GM18520 (cell line): Measurements from ENCODE around the gene USP43.

Source experiments
- ATAC-seq: cut with Tn5 transposase; IDR thresholded peaks from one replicate; pipeline ENCODE4 v1.9.1; 2021; ENCODE audit not compliant: unreplicated experiment

USP43 gene

DNA sequence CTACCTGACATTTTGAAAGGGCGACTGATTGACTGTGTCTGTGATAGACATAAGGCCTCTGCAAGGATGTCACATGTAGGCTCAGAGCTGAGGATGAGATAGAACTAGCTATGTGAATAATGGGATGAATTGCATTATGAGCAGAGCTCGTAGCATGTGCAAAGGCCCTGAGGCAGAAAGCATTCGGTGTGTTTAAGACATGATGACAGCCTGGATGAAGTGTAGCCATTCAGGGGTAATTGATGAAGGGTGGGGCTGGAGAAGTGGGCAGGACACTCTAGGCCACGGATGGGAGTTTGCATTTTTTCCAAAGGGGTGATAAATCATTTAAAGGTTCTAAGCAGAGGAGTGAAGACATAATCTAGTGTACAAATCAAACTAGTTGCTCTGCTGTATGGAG is 62.6 kb downstream of the USP43 start:
- ATAC-seq = no peak

DNA sequence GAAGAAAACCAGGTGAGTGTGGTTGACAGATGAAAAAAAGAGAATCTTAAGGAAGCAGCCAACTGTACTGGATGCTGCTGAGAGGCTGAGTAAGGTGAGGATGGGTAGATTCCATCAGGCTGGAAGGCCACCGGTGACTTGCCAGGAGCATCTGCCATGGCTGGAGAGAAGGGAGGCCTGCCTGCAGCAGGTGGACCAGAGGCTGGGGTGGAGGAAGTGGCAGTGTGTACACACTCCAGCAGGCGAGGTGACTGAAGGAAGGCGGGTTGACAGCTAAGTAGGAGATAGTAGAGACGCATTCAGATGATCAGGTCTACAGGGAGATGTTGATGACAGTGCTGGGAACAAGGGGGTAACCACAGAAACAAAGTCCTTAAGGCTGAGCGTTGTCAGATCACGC is 69.5 kb downstream of the USP43 start:
- no peak for ATAC-seq

DNA sequence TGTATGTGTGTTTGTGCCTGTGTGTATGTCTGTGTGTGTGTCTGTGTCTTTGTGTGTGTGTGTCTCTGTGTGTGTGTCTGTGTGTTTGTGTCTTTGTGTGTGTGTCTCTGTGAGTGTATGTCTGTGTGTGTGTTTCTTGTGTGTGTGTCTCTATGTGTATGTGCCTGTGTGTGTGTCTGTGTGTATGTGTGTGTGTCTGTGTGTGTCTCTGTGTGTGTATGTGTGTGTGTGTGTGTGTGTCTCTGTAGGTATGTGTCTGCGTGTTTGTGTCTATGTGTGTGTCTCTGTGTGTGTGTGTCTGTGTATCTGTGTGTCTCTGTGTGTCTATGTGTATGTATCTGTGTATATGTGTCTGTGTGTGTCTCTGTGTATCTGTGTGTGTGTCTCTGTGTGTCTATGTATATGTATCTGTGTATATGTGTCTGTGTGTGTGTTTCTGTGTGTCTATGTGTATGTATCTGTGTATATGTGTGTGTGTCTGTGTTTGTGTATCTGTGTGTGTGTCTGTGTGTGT is 70.2 kb downstream of the USP43 start:
- no peak for ATAC-seq

DNA sequence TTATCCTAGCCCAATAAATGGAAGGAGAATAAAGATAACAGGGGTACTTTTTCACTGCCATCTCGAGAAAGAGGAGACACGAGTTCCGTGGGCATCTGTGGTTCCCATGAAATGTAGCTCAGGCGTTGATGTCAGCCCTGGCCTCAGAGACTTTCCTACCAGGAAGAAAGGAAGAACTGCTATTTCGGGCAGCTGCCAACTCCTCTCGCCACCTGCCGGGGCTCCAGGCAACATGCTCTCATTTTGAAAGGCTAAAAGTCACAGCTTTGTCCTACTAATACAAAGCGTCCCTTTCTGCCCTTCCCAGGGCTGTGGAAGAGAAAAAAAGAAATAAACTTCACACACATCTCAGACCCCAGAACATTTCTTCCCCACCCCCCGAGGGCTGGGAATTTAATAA is 80.3 kb downstream of the USP43 start:
- ATAC-seq = no peak

DNA sequence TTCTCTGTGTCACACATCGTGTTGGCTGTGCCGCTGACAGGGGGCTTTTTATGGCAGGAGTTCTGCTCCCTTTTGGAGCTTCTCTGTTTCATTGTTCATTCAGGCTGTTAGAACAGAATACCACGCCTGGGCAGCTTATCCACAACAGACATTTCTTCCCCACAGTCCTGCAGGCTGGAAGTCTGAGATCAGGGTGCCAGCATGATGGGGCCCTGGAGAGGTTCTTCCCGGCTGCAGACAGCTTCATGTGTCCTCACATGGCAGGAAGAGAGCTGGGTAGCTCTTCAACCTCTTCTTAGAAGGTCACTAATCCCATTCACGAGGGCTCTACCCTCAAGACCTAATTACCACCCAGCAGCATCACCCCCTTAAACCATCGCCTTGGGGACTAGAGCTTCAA is 81.0 kb downstream of the USP43 start:
- ATAC-seq = no peak

DNA sequence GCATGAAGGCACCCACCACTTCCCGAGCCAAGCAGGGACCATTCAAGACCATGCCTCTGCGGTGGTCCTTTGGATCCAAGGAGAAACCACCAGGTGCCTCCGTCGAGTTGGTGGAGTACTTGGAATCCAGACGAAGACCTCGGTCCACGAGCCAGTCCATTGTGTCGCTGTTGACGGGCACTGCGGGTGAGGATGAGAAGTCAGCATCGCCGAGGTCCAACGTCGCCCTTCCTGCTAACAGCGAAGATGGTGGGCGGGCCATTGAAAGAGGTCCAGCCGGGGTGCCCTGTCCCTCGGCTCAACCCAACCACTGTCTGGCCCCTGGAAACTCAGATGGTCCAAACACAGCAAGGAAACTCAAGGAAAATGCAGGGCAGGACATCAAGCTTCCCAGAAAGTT is 82.7 kb downstream of the USP43 start:
- no peak for ATAC-seq

DNA sequence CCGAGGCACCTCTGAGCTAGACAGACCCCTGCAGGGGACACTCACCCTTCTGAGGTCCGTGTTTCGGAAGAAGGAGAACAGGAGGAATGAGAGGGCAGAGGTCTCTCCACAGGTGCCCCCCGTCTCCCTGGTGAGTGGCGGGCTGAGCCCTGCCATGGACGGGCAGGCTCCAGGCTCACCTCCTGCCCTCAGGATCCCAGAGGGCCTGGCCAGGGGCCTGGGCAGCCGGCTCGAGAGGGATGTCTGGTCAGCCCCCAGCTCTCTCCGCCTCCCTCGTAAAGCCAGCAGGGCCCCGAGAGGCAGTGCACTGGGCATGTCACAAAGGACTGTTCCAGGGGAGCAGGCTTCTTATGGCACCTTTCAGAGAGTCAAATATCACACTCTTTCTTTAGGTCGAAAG is 83.2 kb downstream of the USP43 start:
- no peak for ATAC-seq

DNA sequence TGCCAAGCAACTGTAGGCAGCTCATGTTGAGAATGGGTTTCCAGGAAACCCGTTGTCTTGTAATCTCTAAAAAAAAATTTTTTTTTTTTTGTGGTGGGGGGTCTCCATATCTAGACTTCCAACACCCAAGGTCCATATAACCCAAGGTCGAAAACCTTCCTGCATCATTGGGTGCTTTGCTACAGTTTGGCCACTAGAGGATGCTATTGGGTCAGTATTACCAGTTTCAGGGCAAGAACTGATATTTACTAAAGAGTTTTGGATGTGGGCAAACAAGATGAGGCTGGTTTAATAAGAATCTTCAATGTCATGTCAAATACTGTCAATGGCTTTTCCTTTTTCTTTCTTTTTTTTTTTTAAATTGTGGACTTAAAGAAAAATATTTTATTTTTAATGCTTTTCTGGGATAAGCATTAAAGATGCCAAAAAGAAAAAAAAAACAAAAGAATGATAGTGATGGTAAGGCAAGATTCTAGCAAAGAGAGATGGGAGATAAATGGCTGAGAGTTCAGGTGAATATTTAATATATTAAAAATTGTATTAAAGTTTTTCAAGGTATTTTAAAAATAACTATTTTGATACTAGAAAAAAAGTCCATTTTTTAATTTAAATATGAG is 83.8 kb downstream of the USP43 start:
- ATAC-seq = no peak

DNA sequence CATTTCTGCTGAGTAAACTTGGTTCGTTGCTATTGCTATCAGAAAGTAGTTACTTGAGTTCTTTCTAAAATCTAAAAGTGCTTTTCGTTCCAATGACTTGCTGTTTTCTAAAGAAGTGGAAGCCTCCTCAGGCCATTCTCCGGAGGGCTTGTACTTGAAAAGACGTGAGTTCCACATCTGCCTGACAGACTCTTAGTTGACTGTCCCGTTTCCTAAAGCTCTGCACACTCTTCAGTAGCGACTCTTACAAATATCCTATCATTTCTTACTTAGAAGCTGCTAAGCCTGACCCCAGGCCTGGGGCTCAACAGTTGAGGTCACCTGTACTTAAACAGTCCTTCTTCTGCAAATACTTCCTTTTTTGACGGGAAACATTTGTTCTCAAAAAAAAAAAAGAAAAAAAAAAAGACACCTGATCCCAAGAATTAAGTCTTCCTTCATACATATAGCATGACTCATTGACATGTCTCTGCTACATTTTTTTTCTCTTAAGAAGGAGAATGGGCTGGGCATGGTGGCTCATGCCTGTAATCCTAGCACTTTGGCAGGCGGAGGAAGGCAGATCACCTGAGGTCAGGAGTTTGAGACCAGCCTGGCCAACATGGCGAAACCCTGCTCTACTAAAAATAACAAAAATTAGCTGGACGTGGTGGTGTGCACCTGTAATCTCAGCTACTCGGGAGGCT is 84.6 kb downstream of the USP43 start:
- ATAC-seq = no peak

DNA sequence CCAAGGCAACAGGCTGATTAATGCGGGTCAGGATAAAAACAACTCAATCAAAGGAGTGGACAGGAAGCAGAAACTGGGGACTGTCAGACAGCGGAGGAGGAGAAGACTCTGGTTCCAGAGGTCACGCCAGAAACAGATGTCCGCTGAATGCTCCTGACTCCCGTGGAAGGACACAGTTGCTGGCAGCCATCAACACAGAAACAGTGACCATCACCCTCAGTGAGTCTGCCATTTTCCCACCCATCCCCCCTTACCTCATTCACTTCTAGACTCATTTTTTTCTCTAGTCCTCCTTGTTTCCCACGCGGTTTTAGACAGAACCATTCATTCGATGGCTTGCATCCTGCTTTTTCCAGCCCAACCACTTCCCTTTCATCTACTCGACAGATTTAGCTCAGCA is 105.2 kb downstream of the USP43 start:
- no peak for ATAC-seq

DNA sequence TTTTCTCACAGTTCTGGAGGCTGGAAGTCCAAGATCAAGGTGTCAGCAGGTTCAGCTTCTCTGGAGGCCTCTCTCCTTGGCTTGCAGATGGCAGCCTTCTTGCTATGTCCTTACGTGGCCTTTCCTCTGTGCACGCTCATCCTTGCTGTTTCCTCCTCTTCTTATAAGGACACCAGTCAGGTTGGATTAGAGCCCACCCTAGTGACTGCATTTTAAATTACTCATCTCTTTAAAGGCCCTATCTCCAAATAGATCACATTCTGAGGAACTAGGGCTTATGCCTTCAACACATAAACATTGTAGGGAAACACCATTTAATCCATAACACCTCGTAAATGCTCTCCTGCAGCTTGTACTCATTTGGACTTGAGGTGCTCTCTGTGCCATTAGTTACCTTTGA is 109.8 kb downstream of the USP43 start:
- no peak for ATAC-seq

DNA sequence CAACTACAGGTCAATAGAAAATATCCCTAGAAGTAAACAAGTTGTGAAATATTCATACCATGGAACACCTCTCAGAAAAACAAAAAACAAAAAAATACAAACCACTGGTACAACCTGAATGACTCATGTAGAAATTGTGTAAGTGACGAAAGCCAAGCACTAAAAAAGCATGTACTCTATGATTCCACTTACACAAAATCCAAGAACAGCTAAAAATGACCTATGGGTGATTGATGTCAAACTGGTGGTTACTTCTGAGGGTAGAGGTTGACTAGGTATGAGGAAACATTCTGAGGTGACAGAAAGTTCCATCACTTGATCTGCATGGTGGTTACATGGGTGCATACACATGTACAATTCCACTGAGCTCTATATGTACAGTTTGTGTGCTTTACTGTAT is 114.9 kb downstream of the USP43 start:
- ATAC-seq = no peak

DNA sequence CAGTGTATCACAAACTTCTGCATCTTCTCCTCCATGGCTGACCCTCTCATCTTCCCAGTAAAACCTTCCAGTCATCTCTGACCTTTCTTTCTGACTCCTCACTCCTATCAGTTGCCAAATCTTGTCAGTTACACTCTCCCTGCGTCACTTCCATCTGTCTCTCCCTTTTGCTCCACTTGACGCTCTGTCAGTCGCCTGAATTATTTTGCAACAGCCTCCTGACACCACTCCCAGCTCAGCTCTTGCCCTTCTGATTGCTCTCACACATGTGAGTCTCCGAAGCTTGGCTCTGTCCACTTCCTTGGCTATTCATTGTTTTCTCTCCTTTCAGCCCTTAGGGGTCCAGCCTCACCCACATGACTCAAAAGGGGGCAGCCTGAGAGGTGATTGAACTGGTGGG is 118.3 kb downstream of the USP43 start:
- ATAC-seq = no peak

DNA sequence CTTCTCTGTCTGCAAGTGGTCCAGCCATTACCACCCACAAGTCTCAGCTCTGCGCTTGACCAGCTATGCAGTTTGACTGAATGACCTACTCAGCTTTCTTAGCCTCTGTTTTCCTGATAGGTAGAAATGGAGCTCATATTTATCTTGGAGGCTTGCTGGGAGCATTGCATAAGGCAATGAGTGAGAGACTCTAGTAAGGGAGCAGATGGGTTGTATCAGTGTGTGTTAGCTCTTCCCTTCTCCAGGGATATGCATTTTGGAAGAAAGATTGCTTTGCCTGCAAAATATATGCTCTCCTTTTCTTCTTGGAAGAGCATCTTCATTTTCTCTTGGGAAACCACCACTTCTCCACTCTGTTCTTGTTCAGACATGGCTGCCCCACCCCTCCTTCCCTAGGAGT is 120.0 kb downstream of the USP43 start:
- no peak for ATAC-seq

DNA sequence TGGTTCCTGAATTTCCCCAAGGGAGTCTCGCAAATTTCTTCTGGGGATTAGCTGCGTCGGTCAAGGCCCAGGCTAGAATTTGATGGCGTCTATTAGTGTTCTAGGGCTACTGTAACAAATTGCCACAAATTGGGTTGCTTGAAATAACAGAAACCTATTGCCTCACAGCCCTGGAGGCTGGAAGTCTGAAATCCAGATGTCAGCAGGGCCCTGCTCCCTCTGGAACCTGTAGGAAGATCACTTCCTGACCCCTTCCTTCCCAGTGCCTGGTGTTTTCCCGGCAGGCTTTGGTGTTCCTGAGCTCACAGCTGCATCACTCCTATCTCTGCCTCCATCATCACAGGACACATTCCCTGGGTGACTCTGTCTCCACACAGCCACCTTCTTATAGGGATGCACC is 121.7 kb downstream of the USP43 start:
- no peak for ATAC-seq

DNA sequence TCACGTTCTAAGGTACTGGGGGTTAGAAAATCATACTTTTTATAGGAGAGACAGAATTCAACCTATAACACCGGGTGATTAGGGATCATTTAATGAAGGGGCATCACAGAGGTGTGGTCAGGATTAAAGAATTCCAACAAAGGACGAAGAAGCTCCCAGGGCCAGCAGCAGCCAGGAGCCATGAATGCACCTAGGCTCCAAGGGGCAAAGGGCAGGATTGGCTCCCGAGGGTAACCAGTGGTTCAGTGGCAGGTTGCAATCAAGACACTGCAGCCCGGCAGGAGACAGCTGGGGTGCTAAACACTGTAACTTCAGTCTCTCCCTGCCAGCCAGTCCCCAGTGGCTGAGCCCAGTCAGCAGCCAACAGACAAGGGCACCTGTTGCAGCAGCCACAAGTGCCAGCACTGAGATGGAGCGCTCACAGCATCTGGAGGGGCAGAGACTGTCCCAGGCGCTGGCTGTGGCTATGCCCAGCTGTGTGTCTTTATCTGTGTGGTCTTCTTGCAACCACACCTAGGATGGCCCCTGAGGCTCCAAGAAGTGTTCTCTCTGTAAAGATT is 122.2 kb downstream of the USP43 start:
- no peak for ATAC-seq

DNA sequence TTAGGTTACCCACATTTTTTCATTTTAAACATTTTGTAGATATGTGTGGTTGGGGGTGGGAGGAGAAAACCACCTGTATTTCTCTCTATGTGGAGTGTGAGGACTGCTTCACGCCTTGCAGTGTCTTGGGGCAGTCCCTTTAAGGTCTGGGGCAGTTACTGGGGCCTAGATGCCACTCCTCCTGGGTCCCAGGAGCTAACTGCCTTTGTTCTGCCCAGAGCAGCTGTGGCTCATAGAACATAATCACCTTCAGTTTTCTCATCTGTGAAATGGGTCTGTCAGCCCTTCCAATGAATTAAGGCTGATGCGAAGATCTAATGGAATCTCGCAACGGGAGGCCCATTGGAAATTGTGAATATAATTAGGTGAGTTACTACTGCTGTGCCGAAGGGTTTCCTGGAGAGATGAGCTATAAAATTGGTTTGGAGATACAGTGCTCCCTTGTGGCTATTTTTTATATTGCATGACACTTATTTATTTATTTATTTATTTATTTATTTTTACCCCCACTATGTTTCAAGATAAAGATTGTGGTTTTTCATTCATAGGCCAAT is 123.1 kb downstream of the USP43 start:
- ATAC-seq = no peak

DNA sequence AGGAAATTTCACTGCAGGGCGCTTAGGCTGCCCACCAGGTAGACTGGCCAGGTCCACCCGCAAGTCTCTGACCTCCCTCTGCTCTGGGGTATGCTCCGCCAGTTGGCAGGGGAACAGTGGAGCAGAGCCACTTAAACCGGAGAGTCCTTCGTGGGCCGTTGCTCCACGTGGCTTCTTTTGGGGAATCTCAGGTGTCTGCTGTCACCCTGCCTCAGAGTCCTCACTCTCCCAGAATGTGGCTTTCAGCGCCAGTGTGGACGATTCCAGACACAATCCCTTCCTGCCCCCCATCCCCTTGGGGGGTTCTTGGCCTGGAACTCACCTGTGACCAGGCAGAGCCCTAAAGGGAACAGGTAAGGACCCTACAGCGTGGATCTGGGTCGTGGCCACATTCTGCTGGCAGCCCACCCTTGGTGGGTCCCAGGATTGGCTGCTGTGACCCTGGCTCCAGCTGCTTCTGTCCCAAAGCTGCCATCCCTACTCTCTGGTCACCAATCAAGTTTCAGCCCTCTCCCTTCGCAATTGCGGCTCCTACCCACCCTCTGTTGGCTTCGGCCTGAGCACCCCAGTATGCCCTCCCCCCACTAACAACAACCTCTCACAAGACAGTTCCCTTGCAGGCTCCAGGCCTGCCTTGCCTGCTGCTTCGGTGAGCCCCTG is 123.8 kb downstream of the USP43 start:
- ATAC-seq = no peak

DNA sequence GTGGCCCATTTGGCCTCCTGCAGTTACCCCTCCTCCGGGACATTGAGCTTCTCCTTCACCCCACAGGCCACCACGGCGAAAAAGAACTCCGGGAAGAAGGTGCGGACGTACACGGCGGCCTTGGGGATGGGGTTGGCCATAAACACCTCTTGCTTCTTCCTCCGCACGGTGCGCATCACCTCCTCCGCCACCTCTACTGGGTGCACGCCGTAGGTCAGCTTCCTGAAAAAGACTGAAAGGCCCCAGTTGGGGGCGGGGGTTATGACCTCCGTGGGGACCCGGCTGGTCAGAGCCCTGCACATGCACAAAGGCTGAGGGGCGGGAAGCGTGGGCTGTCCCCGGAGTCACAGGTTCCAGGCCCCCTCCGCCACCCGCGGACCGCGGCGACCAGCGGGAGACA is 126.1 kb downstream of the USP43 start:
- no peak for ATAC-seq

DNA sequence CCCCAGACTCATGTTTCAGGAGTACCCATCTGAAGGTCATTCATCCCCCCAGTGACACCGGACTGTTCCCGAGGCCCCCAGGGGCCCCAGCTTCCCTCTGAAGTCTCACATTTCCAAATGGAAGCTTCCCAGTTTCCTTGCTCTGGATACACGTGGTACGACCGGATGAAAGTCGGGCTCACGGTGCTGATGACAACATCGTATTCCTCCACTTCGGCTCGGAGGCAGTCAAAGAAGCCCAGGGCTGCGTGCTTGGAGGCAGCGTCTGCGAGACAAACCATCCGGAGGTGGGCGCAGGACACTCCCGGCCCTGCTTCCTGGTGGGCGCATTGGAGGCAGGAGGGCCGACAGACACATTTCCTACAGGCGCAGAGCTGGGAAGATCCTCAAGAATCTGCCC is 127.3 kb downstream of the USP43 start:
- ATAC-seq = no peak

DNA sequence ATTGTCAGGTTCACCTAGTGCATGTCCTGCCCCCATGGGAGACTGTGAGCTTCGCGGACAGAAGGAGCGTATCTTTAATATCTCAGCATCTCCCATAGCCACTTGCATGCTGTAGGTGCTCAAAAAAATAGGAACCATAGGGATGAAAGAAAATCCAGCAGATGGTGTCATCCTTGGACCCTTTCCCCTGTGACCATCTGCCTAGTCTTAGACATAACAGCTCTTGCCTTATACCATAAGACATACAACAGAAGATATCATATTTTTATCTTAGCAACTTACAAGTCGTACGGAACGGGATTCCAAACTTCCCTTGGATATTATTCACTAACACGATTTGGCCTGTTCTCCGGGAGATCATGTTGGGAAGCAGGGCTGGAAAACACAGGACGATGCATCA is 131.6 kb downstream of the USP43 start:
- ATAC-seq = no peak
